Thoracic aorta (tissue), 2 donors: ENCODE measurements around the gene RPGRIP1L. TPM values are rescaled to one million over a fixed set of nuclear protein-coding genes. Genes with fewer than 3 reads are reported as not detected.

Source experiments
- ATAC-seq: fragments of 150-250 bp; one replicate; pipeline ENCODE4 v1.8.0; 2017; ENCODE audit warnings: low read depth; ENCODE audit not compliant: insufficient number of reproducible peaks, low FRiP score
- DNase-seq: peaks from one replicate; pipeline ENCODE4 v3.0.0-alpha.2; 2020; ENCODE audit warnings: low spot score
- H3K27ac ChIP-seq, 2 donors: fragments of 200-600 bp; sonication (generic); 1 replicate in 1 of 2; 2 replicates in 1 of 2; pipeline ENCODE4 v1.5.1; 2016; ENCODE audit warnings: mild to moderate bottlenecking in 2 of 2, moderate library complexity in 2 of 2
- H3K27me3 ChIP-seq: fragments of 200-600 bp; sonication (generic); replicated peaks from 2 replicates; pipeline ENCODE4 v1.6.0; 2016; ENCODE audit warnings: mild to moderate bottlenecking; ENCODE audit not compliant: insufficient read depth
- H3K36me3 ChIP-seq: fragments of 200-600 bp; sonication (generic); one replicate; pipeline ENCODE4 v1.5.1; 2016
- H3K4me1 ChIP-seq, 2 donors: fragments of 200-600 bp; sonication (generic); 1 replicate in 1 of 2; 2 replicates in 1 of 2; pipeline versions ENCODE4 v1.5.1 to v1.6.0; 2016; ENCODE audit warnings: low read depth in 2 of 2, mild to moderate bottlenecking in 1 of 2; ENCODE audit not compliant: control insufficient read depth in 1 of 2
- H3K4me3 ChIP-seq: fragments of 200-600 bp; sonication (generic); 2 replicates; pipeline ENCODE4 v1.5.1; 2016; ENCODE audit warnings: mild to moderate bottlenecking
- H3K9me3 ChIP-seq: fragments of 200-600 bp; sonication (generic); 2 replicates; pipeline ENCODE4 v1.5.1; 2016
- total RNA-seq, 2 donors: library from RNA; depleted of rRNA; stranded (reverse); fragments of >200 nt; gene quantifications; one replicate each; pipeline versions ENCODE4 v1.1.0 to v1.2.3, GENCODE V29; 2016
- TF ChIP-seq, protein P1 (sequence below): fragments of 200-600 bp; sonication (generic); IDR thresholded peaks from one replicate; pipeline ENCODE4 v1.5.1; 2019; ENCODE audit warnings: antibody characterized with exemption

The RPGRIP1L gene
- total RNA-seq, 2 donors from 2014 or later = 3.4 to 9.1 TPM

DNA sequence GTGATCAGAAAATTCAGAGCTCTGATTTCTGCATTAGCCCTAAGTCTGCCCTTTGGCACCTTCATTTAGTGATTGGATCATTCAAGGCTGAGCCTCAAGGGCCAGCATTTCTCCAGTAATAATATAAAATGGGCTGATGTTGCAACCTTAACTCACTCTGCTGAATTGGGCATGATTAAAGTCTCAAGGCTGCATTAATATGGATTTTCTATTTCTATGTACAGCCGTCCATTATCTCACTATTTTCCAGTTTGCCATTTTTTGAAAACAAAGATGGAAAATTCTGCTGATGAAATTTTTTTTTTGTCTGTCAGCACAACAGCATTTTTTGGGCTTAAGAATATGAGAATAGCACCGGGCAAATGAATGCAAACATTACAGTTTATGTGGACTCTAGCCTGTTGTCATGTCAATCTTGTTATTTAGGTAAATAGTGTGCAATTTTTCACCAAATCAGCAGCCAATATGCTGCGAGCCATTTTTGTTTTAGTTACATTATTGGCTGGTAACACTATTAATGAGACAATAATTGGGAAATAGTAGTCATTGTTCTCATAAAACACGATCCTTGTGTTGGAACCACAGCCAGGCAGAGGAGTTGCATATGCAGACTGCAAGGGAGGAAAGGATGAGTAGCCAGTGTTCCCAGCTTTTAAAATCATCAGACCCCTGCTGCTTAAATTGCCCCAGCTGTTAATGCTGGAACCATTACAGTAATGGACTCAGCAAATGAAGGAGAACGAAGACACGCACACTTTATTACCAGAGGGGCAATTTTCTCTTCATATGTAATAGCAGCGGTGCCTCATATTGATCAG is 10.8 kb upstream of the RPGRIP1L start:
- no peak for ATAC-seq
- Histone ChIP-seq H3K27me3 (no peaks in the 10 kb centered on the region), H3K4me1 (peaks cover 19 to 30% of the 10 kb centered on the region in 2 donors), H3K9me3 (no peaks in the 10 kb centered on the region), H3K4me3 (no peak overlapping the region), H3K27ac (no peak overlapping the region), H3K36me3 (no peaks in the 10 kb centered on the region)
- DNase-seq = no peak
- TF ChIP-seq, protein P1, sequence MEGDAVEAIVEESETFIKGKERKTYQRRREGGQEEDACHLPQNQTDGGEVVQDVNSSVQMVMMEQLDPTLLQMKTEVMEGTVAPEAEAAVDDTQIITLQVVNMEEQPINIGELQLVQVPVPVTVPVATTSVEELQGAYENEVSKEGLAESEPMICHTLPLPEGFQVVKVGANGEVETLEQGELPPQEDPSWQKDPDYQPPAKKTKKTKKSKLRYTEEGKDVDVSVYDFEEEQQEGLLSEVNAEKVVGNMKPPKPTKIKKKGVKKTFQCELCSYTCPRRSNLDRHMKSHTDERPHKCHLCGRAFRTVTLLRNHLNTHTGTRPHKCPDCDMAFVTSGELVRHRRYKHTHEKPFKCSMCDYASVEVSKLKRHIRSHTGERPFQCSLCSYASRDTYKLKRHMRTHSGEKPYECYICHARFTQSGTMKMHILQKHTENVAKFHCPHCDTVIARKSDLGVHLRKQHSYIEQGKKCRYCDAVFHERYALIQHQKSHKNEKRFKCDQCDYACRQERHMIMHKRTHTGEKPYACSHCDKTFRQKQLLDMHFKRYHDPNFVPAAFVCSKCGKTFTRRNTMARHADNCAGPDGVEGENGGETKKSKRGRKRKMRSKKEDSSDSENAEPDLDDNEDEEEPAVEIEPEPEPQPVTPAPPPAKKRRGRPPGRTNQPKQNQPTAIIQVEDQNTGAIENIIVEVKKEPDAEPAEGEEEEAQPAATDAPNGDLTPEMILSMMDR = no peak

DNA sequence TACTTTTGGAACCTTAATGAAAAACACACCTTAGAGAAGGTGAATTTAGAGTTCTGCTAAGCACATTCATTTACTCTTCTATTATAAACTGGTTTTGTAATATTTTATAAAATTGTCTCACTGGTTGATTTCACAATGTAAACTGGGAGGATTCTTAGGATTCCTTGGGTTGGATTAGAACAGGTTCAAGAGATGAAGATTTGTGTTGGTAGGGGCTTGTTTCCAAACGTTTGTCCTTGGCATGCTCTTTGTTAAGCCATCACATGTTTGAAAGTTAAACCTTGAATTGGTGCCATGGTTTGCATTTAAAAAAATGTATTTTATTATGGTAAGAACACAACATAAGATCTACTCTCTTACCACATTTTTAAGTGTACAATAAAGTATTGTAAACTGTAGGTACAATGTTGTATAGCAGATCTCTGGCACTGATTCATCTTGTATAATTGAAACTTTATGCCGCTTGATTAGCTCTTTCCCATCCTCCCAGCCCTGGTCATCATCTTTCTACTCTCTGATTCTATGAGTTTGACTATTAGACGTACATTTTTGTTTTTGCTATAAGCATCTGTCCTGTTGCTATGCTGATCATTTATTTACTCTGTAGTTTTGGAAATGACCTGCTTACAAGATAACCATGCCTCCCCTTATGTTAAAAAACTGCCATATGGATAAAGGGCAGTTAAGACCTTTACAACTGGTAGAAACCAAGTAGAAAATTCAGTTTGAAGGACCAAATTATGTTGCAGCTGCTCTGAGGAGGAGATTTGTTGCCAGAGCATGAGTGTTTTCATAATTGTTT is 9.9 kb upstream of the RPGRIP1L start:
- Histone ChIP-seq H3K9me3 (no peaks in the 10 kb centered on the region), H3K27ac (no peak overlapping the region), H3K27me3 (no peaks in the 10 kb centered on the region), H3K4me1 (peaks cover 15 to 24% of the 10 kb centered on the region in 2 donors), H3K36me3 (no peaks in the 10 kb centered on the region), H3K4me3 (no peak overlapping the region)
- DNase-seq (no peak), ATAC-seq (no peak)
- TF ChIP-seq, protein P1 = no peak

DNA sequence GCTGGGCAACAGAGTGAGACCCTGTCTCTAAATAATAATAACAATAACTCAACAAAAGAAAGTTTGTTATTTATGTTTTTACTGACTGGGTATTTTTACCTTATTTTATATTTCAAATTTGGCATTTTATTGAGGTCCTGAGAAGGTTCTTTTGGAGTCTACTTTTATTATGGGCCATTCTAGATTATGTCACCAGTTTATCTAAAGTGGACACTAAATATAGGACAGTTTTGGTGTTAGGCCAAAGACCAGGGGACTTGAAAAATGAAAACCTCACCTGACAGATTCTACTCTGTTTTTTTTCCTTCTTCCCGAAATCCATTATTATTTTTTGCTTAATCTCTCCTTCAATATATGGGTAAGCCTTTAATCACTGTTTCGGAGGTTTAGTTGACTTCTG is 8.4 kb upstream of the RPGRIP1L start:
- no peak for ATAC-seq

DNA sequence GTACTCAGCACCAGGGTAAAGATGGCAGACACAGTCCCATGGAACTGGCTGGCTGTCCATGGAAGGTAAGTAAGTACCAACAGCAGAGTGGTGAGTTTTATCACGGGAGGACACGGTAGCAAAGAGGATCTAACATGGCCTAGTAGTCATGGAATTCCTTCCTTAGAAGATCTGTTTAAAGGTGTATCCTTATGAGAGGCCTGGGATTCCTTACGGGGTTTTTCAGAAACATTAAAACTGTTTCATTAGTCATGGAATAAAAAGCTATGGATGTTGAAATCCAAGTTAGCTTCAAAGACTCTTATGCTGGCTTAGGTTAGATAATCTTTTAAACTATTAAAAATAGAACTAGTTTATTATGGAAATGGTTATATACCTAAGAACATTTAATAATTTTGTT is 7.7 kb upstream of the RPGRIP1L start:
- Histone ChIP-seq H3K27me3 (no peaks in the 10 kb centered on the region), H3K36me3 (no peaks in the 10 kb centered on the region), H3K4me3 (no peak overlapping the region), H3K27ac (no peak overlapping the region), H3K9me3 (no peaks in the 10 kb centered on the region), H3K4me1 (peaks cover 10 to 17% of the 10 kb centered on the region in 2 donors)
- ATAC-seq (no peak), DNase-seq (no peak)
- TF ChIP-seq, protein P1 = no peak

More for the DNA sequence above, 8.4 kb upstream of the RPGRIP1L start:
- H3K4me3 ChIP-seq = no peak overlapping the region
- H3K27me3 ChIP-seq = no peaks in the 10 kb centered on the region
- TF ChIP-seq, protein P1 = no peak
- DNase-seq = no peak
- H3K9me3 ChIP-seq = no peaks in the 10 kb centered on the region
- H3K36me3 ChIP-seq = no peaks in the 10 kb centered on the region
- H3K27ac ChIP-seq = no peak overlapping the region
- peaks cover 10 to 17% of the 10 kb centered on the region in 2 donors for H3K4me1 ChIP-seq

DNA sequence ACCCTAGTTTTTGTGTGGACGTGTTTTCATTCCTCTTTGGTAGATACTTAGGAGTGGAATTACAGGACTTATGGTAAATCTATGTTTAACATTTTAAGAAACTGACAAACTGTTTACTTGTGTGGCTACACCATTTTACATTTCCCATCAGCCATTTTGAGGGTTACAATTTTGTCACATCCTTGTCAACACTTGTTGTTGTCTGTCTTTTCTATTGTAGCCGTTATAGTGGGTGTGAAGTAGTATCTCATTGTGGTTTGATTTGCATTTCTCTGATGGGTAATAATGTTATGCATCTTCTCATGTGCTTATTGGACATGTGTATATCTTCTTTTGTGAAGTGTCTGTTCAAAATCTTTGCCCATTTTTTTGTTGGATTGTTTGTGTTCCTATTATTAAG is 4.8 kb upstream of the RPGRIP1L start:
- H3K27ac ChIP-seq = no peak overlapping the region
- no peak for ATAC-seq
- no peaks in the 10 kb centered on the region for H3K36me3 ChIP-seq
- H3K4me3 ChIP-seq = no peak overlapping the region
- DNase-seq = no peak
- no peaks in the 10 kb centered on the region for H3K9me3 ChIP-seq
- peaks cover 10 to 26% of the 10 kb centered on the region in 2 donors for H3K4me1 ChIP-seq
- TF ChIP-seq, protein P1 = no peak
- no peaks in the 10 kb centered on the region for H3K27me3 ChIP-seq
